DMS 273 (cell line): ENCODE measurements around the gene DCLK1.

ENCODE experiments used
- DNase-seq: peaks from one replicate; lab custom pipeline; 2025; ENCODE audit not compliant: unreplicated experiment; lab: John Stamatoyannopoulos, UW

DCLK1 gene

GRCh38 chr13:36054041-36054440, 77.1 kb downstream of the DCLK1 start:
- DNase-seq: no peak

DNA sequence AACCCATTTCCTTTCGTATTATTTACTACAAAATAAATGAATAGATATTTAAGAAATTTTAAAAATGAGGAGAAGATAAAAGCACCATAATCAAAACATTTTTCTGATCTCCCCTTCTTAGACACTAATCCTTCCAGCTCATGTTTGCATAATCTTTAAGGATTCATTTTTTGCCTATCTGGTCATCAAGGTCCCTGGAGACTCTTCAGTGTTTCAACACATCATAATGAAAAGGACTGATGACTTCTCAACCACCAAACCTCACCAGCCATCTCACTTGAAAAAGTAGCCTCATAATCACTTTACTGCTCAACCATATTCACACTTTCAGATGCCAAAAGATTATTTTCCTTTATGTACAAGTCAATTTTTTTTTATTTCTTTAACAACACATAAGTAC, 80.1 kb downstream of the DCLK1 start:
- DNase-seq: no peak

- no peak for DNase-seq
These were observed 84.5 kb downstream of the DCLK1 start for GRCh38 chr13:36046672-36047071.

GRCh38 chr13:36038785-36039555, 92.2 kb downstream of the DCLK1 start:
- no peak for DNase-seq

GRCh38 chr13:36033035-36033434, 98.1 kb downstream of the DCLK1 start:
- DNase-seq: no peak

- no peak for DNase-seq
These were observed 99.7 kb downstream of the DCLK1 start for GRCh38 chr13:36031490-36031889.

DNA sequence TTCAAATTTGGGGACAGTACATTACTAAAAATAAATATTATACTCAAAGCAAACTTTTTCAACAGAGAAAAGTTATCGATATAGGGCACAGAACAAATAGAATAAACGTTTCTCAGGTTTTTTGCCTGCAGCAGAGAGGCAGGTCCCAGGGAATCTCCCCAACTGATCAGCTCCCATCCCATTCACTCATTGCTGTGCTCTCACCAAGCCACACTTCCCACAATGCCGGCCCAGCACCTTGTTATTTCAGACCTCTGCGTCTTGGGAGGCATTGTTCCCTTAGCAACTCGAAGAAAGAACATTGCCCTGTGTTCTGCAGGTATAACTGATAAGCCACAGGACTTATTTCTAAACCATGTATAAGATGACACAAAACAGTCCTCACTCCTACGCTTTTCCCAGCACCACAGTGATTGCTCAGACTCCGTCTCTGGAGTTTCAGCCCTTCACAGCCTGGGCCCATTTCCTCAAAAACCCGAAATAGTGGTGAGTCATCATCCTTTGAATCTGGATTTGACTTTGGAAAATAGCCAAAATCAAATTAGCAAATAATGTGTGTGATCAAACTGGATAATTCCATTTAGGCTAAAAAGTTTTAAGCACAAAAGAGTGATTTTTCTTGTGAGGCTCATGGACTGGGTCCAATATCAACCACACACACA, 100.4 kb downstream of the DCLK1 start:
- no peak for DNase-seq

- no peak for DNase-seq
These were observed 102.0 kb downstream of the DCLK1 start for GRCh38 chr13:36029166-36029565.

GRCh38 chr13:36028359-36029025, 102.7 kb downstream of the DCLK1 start:
- DNase-seq: no peak

DNA sequence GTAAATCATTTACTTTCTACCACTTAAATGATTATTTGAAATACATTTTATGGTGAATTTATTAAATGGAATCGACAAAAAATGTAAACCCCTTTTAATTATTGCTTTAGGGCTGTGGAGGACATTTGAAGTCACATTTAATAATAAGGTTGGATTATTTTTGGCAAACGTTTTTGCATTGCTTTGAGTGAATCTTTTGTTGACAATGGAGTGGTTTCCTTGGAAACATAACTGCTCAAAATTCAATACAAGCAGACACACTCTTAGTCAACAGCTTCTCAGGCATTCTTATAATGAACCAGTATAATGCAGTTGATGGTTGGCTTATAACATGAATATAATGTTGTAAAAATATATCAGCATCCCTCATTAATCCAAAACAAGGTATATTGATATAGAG, 104.7 kb downstream of the DCLK1 start:
- no peak for DNase-seq

DNA sequence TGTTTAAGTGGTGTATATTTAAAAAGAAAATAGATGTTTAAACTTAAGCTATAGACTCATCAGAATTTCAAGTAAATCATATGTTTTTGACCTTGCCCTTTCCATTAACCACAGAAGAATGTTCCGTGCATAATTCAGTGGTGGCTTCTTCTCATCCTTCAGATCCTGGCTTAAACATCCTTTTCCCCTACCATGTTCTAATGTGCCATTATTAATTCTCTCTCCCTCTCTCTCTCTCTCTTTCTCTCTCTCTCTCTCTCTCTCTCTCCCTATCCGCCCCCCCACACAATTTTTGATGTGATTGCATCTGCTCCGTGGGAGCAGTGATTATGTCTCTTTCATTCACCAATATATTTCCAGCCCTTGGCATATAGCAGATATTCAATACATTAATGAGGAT, 116.4 kb downstream of the DCLK1 start:
- no peak for DNase-seq

DNA sequence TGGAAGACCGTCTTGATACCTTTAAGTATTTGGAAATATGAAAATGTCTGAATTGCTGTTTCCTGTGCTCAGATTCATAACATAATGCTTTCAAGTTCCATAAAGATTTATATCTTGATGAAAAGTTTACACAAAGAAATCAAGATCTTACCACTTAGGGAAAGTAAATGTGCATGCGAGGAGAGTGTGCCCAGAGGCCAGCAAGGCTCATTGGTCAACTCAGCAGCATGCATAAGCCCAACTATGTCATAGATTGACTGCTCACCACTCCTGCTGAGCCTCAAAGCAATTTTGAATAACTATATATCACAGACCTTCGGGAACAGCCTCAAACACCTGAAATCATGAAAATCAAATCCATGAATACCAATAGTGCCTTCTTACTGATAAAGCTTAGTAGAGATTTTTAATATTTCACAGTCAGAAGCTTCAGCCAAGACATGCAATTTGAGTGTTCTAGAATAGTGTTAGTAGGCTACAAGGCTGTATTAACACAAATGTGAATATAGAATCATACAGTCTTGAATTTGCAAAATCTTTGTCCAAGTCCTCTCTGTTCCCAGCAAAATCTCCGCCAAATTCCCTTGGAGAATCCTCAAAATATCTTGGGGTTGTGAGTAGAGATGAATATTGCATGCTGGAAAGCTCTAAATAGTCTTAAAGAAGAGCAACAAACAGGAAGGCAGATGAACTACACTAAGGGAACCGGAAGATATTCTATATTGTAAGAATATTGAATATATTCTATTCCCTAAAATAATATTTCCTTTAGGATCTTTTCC, 124.1 kb downstream of the DCLK1 start:
- DNase-seq: no peak

- DNase-seq: no peak
These were observed 124.8 kb downstream of the DCLK1 start for GRCh38 chr13:36006347-36006746.

DNA sequence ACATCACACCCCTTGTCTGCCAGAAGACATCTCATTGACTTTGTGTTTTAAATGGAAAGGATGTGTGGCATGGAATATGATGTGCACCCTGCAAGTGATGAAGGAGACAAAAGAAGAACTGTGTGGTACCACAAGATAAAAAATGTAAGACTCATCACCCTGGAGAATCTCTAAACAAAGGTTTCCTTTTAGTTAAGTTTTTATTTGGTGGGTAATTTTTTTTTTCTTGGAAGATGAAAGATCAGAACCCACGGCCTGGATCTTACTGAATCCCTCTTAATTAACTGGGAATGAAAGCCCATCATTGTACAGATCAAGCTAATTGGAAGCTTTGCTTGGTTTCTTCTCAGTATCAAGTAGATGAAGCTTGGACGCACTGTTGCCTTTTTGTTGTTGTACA, 129.6 kb downstream of the DCLK1 start:
- DNase-seq: no peak

- DNase-seq: no peak
These were observed 131.2 kb downstream of the DCLK1 start for GRCh38 chr13:36000028-36000427.

- no peak for DNase-seq
These were observed 134.8 kb downstream of the DCLK1 start for GRCh38 chr13:35996360-35996759.

DNA sequence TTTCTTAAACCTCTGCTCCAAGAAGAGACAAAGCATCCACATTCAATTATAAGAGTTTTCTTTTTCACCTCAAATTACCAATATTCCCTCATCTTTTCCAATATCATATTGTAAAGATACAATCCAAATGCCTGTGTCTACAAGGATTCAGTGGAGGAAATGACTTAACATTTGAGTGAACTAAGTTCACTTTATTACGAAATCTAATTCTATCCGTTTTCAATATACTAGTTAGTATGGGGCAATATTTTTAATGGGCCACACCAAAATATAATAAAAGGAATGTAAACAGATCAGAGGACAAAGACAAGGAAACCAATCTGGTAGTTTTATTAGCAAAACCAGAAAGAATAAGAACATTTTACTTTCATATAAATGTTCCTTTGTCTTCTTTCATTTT, 136.0 kb downstream of the DCLK1 start:
- no peak for DNase-seq

- DNase-seq: no peak
These were observed 136.8 kb downstream of the DCLK1 start for GRCh38 chr13:35994131-35994966.

- no peak for DNase-seq
These were observed 137.5 kb downstream of the DCLK1 start for GRCh38 chr13:35993686-35994085.

DNA sequence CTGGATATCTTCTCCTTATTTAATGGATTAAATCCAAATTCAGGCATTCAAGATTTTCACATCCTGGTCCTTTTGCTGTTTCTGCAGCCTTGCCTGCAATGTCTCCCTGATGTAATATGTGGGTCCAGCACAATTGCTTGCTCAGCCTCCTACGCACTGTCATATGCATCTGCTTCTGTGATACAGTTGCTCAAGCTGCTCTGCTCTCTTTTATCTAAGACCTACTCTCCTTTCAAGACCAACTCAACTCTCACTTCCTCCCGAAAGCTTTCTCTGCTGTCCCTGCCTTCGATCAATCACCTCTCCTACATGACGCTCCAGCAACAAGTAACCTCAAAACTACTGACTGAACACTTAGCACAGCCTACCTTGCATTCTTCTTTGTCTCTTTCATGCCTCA, 138.2 kb downstream of the DCLK1 start:
- DNase-seq: no peak

DNA sequence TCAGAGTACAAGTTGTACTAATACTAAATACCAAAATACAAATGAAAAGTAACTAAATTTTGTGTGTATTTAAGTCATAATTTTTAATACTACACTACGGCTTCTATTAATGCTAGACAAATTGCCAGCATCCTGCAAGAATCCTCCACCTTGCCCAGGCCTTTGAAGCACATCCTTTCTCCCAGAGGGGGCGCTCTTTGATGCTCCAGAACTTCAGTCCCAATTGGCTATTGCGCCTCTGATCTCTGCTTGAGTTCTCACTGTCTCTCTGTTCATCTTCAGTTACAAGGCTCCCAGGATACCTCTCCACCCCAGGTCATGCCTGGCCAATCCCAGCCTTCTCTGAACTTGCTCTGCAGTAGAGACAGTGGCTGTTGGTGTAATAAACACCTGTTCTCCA, 141.0 kb downstream of the DCLK1 start:
- peak; percentile 3 for DNase-seq
